HCT116 (cell line): ENCODE data around the gene BTBD9. TPM values are rescaled to one million over a fixed set of nuclear protein-coding genes. Genes with fewer than 3 reads are reported as not detected.

Source experiments
- ATAC-seq: fragments of 200-7000 bp; cut with Tn5 transposase; 2 replicates; pipeline ENCODE4 v1.9.1; 2020; ENCODE audit warnings: mild to moderate bottlenecking, moderate library complexity
- BruUV-seq: library from RNA; stranded (reverse); fragments of 400-500 nt; replicated peaks from 2 replicates; lab custom pipeline; 2021; lab: Mats Ljungman, UMichigan
- CTCF ChIA-PET: fragments of 300-600 bp; sonication (Branson Sonifier 250); formaldehyde crosslinking; loops from one replicate; lab custom pipeline; 2021; ENCODE audit warnings: antibody characterized with exemption; lab: Charles Lee
- POLR2A ChIA-PET: fragments of 300-600, 350-600 bp; sonication (Branson Sonifier 250); formaldehyde crosslinking; loops from one replicate; lab custom pipeline; 2021; ENCODE audit warnings: antibody characterized with exemption; lab: Charles Lee
- RAD21 ChIA-PET, 2 experiments: fragments of 300-600 bp; sonication (Branson Sonifier 250); formaldehyde crosslinking; loops; one replicate each; lab custom pipeline; 2023; ENCODE audit warnings: low total read pairs in 2 of 2; ENCODE audit not compliant: uncharacterized antibody in 2 of 2, unreplicated experiment in 2 of 2, low non-redundant PET in 1 of 2; lab: Charles Lee
- DNase-seq: peaks from one replicate; pipeline ENCODE4 v3.0.0-alpha.2; 2010; ENCODE audit warnings: low read depth, low spot score
- H2AFZ ChIP-seq: fragments of 200-600 bp; shearing (Covaris generic), sonication (generic); 2 replicates; pipeline ENCODE4 v1.6.1; 2017; ENCODE audit warnings: low read depth, mixed run types, mixed read lengths, antibody characterized with exemption, low read length; ENCODE audit not compliant: poor library complexity, severe bottlenecking
- H3K27ac ChIP-seq: 2 replicates; pipeline ENCODE4 v1.5.1; 2012; ENCODE audit warnings: low read depth, low read length
- H3K27me3 ChIP-seq: fragments of 200-600 bp; sonication (generic); 2 replicates; pipeline ENCODE4 v1.6.1; 2016; ENCODE audit warnings: mixed run types, low read length, mixed read lengths; ENCODE audit not compliant: insufficient read depth
- H3K36me3 ChIP-seq, 2 experiments: fragments of 200-500 bp in 1 of 2; fragments of 200-600 bp in 1 of 2; sonication (Bioruptor generic) in 1 of 2; sonication (generic) in 1 of 2; 2 replicates each; pipeline versions ENCODE4 v1.5.1 to v1.6.1; 2014 to 2016; ENCODE audit warnings: low read length in 2 of 2, inconsistent platforms in 1 of 2, mixed read lengths in 1 of 2, mixed run types in 1 of 2; ENCODE audit not compliant: insufficient read depth in 2 of 2, control insufficient read depth in 1 of 2
- H3K4me1 ChIP-seq, 2 experiments: fragments of 200-600 bp in 1 of 2; sonication (generic) in 1 of 2; 2 replicates each; pipeline versions ENCODE4 v1.5.1 to v1.6.1; 2012 to 2017; ENCODE audit warnings: low read length in 2 of 2, inconsistent platforms in 1 of 2, mild to moderate bottlenecking in 1 of 2, mixed read lengths in 1 of 2, mixed run types in 1 of 2, moderate library complexity in 1 of 2; ENCODE audit not compliant: insufficient read depth in 2 of 2, control insufficient read depth in 1 of 2
- H3K4me2 ChIP-seq: fragments of 200-600 bp; sonication (generic); 2 replicates; pipeline ENCODE4 v1.6.1; 2017; ENCODE audit warnings: mixed run types, low read length, mixed read lengths
- H3K4me3 ChIP-seq, 2 experiments: fragments of 200-600 bp in 1 of 2; sonication (generic) in 1 of 2; replicated peaks in 1 of 2; 2 replicates each; pipeline ENCODE4 v1.5.1; 2011 to 2016; ENCODE audit warnings: low read length in 2 of 2, control low read depth in 1 of 2, low read depth in 1 of 2, mild to moderate bottlenecking in 1 of 2, mixed read lengths in 1 of 2, mixed run types in 1 of 2
- H3K79me2 ChIP-seq: fragments of 200-600 bp; sonication (generic); 2 replicates; pipeline ENCODE4 v1.6.1; 2017; ENCODE audit warnings: mild to moderate bottlenecking, mixed run types, low read length, moderate library complexity, mixed read lengths; ENCODE audit not compliant: insufficient read depth
- H3K9ac ChIP-seq: fragments of 200-600 bp; sonication (generic); 2 replicates; pipeline ENCODE4 v1.6.1; 2016; ENCODE audit warnings: low read length, mixed read lengths
- H3K9me2 ChIP-seq: fragments of 200-600 bp; sonication (generic), shearing (Covaris generic); 2 replicates; pipeline ENCODE4 v1.6.1; 2017; ENCODE audit warnings: mixed run types, mild to moderate bottlenecking, moderate library complexity; ENCODE audit not compliant: insufficient read depth
- H3K9me3 ChIP-seq, 2 experiments: fragments of 200-500 bp in 1 of 2; fragments of 200-600 bp in 1 of 2; sonication (Bioruptor generic) in 1 of 2; sonication (generic) in 1 of 2; 2 replicates each; pipeline ENCODE4 v1.6.1; 2014 to 2017; ENCODE audit warnings: low read length in 2 of 2, mixed read lengths in 2 of 2, inconsistent platforms in 1 of 2, low read depth in 1 of 2, mild to moderate bottlenecking in 1 of 2, mixed run types in 1 of 2, moderate library complexity in 1 of 2; ENCODE audit not compliant: control insufficient read depth in 1 of 2, insufficient read depth in 1 of 2
- H4K20me1 ChIP-seq: fragments of 200-600 bp; sonication (generic), shearing (Covaris generic); 2 replicates; pipeline ENCODE4 v1.6.1; 2017; ENCODE audit warnings: mixed run types, mild to moderate bottlenecking, moderate library complexity; ENCODE audit not compliant: insufficient read depth
- ATF3 ChIP-seq: IDR thresholded peaks from 2 replicates; pipeline ENCODE4 v1.6.1; 2012
- CBX3 ChIP-seq: IDR thresholded peaks from 2 replicates; pipeline ENCODE4 v1.6.1; 2012; ENCODE audit warnings: low read depth
- CTCF ChIP-seq, 3 experiments: fragments of 200-600 bp in 1 of 3; sonication (generic) in 1 of 3; IDR thresholded peaks in 2 of 3; conservative IDR thresholded peaks in 1 of 3; 2 replicates each; pipeline ENCODE4 v1.5.1; 2012 to 2017; ENCODE audit warnings: low read depth in 2 of 3, low read length in 2 of 3, antibody characterized with exemption in 1 of 3, borderline replicate concordance in 1 of 3, control low read depth in 1 of 3, mild to moderate bottlenecking in 1 of 3, mixed read lengths in 1 of 3, mixed run types in 1 of 3, moderate library complexity in 1 of 3; ENCODE audit not compliant: insufficient read depth in 1 of 3
- EGR1 ChIP-seq: IDR thresholded peaks from 2 replicates; pipeline ENCODE4 v1.6.1; 2012; ENCODE audit warnings: low read depth
- JUND ChIP-seq: IDR thresholded peaks from 2 replicates; pipeline ENCODE4 v1.6.1; 2012
- POLR2A ChIP-seq: IDR thresholded peaks from 2 replicates; pipeline ENCODE4 v1.7.0; 2011; ENCODE audit warnings: borderline replicate concordance; ENCODE audit not compliant: insufficient read depth, insufficient read length; ENCODE audit errors: extremely low read depth
- POLR2AphosphoS5 ChIP-seq: IDR thresholded peaks from 2 replicates; pipeline ENCODE4 v1.6.1; 2011; ENCODE audit warnings: mild to moderate bottlenecking, low read depth, low read length, moderate library complexity
- SRF ChIP-seq: IDR thresholded peaks from 2 replicates; pipeline ENCODE4 v1.6.1; 2012; ENCODE audit warnings: low read depth
- TCF7L2 ChIP-seq: IDR thresholded peaks from 2 replicates; pipeline ENCODE4 v1.7.0; 2011; ENCODE audit warnings: borderline replicate concordance, inconsistent platforms; ENCODE audit not compliant: insufficient read depth, insufficient read length; ENCODE audit errors: extremely low read depth
- YY1 ChIP-seq: IDR thresholded peaks from 2 replicates; pipeline ENCODE4 v1.6.1; 2011; ENCODE audit warnings: low read length, low read depth, moderate library complexity, mild to moderate bottlenecking; ENCODE audit not compliant: insufficient replicate concordance; ENCODE audit errors: extremely low read depth
- ZFX ChIP-seq: fragments of 450-650 bp; IDR thresholded peaks from 2 replicates; pipeline ENCODE4 v1.6.1; 2017
- intact Hi-C: fragments of 100-400 bp; cut with micrococcal nuclease; formaldehyde crosslinking; loops from 2 replicates; pipeline ENCODE4 v1.10.0; 2022
- total RNA-seq: library from RNA; stranded (reverse); gene quantifications from one replicate; pipeline ENCODE4 v1.2.1, GENCODE V29; 2021; ENCODE audit not compliant: unreplicated experiment
- TF ChIP-seq, protein P1 (sequence below): IDR thresholded peaks from 2 replicates; pipeline ENCODE4 v1.6.1; 2012; ENCODE audit warnings: low read depth

Gene BTBD9
- total RNA-seq, 1 experiment from 2014 or later: 10.9 TPM

DNA sequence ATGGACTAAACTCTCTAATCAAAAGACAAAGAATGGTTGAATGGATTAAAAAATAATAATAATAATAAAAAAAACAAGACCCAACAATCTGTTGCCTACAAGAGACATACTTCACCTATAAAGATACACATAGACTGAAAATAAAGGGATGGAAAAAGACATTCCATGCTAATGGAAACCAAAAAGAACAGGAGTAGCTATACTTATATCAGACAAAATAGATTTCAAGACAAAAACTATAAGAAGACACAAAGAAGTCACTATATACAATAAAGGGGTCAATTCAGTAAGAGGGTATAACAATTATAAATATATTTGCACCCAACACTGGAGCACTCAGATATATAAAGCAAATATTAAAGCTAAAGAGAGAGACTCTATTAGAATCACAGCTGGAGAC is 106.7 kb downstream of the BTBD9 start:
- POLR2A ChIA-PET: no interaction called here
- no peaks in the 10 kb centered on the region for H3K9me2 ChIP-seq
- H3K27ac ChIP-seq: no peak overlapping the region
- no peaks in the 10 kb centered on the region for H3K79me2 ChIP-seq
- H3K9me3 ChIP-seq: no peaks in the 10 kb centered on the region
- no peak for ATAC-seq
- BruUV-seq: no TSS peak
- H3K4me2 ChIP-seq: no peak overlapping the region
- no peak for DNase-seq
- intact Hi-C loops: no loop called here
- no peaks in the 10 kb centered on the region for H3K36me3 ChIP-seq
- H3K27me3 ChIP-seq: no peaks in the 10 kb centered on the region
- H2AFZ ChIP-seq: no peak overlapping the region
- H4K20me1 ChIP-seq: no peaks in the 10 kb centered on the region
- no peak for TF ChIP-seq POLR2AphosphoS5
- no peak for TF ChIP-seq EGR1
- TF ChIP-seq JUND: no peak
- no peak for TF ChIP-seq SRF
- no peak overlapping the region for H3K4me3 ChIP-seq
- H3K4me1 ChIP-seq: no peaks in the 10 kb centered on the region
- CTCF ChIA-PET: no interaction called here
- RAD21 ChIA-PET: no interaction called here
- no peak overlapping the region for H3K9ac ChIP-seq

- Histone ChIP-seq H3K4me2 (no peak overlapping the region), H3K4me3 (no peak overlapping the region), H3K27ac (no peak overlapping the region), H4K20me1 (no peaks in the 10 kb centered on the region), H3K36me3 (no peaks in the 10 kb centered on the region), H3K9me3 (no peaks in the 10 kb centered on the region), H3K9ac (no peak overlapping the region), H3K27me3 (no peaks in the 10 kb centered on the region), H3K9me2 (no peaks in the 10 kb centered on the region), H3K4me1 (no peaks in the 10 kb centered on the region), H3K79me2 (no peaks in the 10 kb centered on the region), H2AFZ (no peak overlapping the region)
- ChIA-PET CTCF (no interaction called here), POLR2A (no interaction called here), RAD21 (no interaction called here)
- DNase-seq: no peak
- no TSS peak for BruUV-seq
- TF ChIP-seq SRF (no peak), TCF7L2 (no peak), YY1 (no peak), POLR2A (no peak), JUND (no peak), EGR1 (no peak), CTCF (IDR thresholded peaks at IDR 0.05 in 2 of 3, conservative IDR thresholded peaks at IDR 0.05 in 1 of 3; ENCODE audit: borderline replicate concordance in 1 of 3, insufficient read depth in 1 of 3, low read depth in 2 of 3, low read length in 2 of 3) (no peak), ZFX (no peak), CBX3 (no peak), POLR2AphosphoS5 (no peak), ATF3 (no peak)
- TF ChIP-seq, protein P1, sequence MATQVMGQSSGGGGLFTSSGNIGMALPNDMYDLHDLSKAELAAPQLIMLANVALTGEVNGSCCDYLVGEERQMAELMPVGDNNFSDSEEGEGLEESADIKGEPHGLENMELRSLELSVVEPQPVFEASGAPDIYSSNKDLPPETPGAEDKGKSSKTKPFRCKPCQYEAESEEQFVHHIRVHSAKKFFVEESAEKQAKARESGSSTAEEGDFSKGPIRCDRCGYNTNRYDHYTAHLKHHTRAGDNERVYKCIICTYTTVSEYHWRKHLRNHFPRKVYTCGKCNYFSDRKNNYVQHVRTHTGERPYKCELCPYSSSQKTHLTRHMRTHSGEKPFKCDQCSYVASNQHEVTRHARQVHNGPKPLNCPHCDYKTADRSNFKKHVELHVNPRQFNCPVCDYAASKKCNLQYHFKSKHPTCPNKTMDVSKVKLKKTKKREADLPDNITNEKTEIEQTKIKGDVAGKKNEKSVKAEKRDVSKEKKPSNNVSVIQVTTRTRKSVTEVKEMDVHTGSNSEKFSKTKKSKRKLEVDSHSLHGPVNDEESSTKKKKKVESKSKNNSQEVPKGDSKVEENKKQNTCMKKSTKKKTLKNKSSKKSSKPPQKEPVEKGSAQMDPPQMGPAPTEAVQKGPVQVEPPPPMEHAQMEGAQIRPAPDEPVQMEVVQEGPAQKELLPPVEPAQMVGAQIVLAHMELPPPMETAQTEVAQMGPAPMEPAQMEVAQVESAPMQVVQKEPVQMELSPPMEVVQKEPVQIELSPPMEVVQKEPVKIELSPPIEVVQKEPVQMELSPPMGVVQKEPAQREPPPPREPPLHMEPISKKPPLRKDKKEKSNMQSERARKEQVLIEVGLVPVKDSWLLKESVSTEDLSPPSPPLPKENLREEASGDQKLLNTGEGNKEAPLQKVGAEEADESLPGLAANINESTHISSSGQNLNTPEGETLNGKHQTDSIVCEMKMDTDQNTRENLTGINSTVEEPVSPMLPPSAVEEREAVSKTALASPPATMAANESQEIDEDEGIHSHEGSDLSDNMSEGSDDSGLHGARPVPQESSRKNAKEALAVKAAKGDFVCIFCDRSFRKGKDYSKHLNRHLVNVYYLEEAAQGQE: no peak
- intact Hi-C loops: no loop called here
- no peak for ATAC-seq
Observed at GRCh38 chr6:38531134-38531533, 108.6 kb downstream of the BTBD9 start.
